HepG2 (cell line): ENCODE results near the gene HERC4. TPM values are rescaled to one million over a fixed set of nuclear protein-coding genes. Genes with fewer than 3 reads are reported as not detected.

Experiments used
- AFF4 ChIP-seq: sonication (generic); formaldehyde crosslinking; IDR thresholded peaks from 2 replicates; pipeline ENCODE4 v1.4.0; 2020; ENCODE audit warnings: missing genetic modification reagents
- ERF ChIP-seq: IDR thresholded peaks from 2 replicates; pipeline ENCODE4 v1.6.1; 2018; ENCODE audit warnings: missing biosample characterization, missing genetic modification reagents
- GRHL1 ChIP-seq: sonication (generic); formaldehyde crosslinking; conservative IDR thresholded peaks from 2 replicates; pipeline ENCODE4 v1.8.0; 2022; ENCODE audit warnings: missing genetic modification reagents
- KDM2A ChIP-seq: sonication (generic); formaldehyde crosslinking; IDR thresholded peaks from 2 replicates; pipeline ENCODE4 v1.4.0; 2020; ENCODE audit warnings: low read depth, missing genetic modification reagents, borderline replicate concordance
- MLXIP ChIP-seq: sonication (generic); formaldehyde crosslinking; IDR thresholded peaks from 2 replicates; pipeline ENCODE4 v1.9.0; 2021; ENCODE audit warnings: missing genetic modification reagents, borderline replicate concordance
- MYC ChIP-seq: sonication (generic); formaldehyde crosslinking; IDR thresholded peaks from 2 replicates; pipeline ENCODE4 v1.9.0; 2021; ENCODE audit warnings: missing genetic modification reagents, borderline replicate concordance
- PRPF4 ChIP-seq: fragments of 200-400 bp; formaldehyde crosslinking; IDR thresholded peaks from 2 replicates; pipeline ENCODE4 v1.6.1; 2016; ENCODE audit warnings: low read length, low read depth; ENCODE audit not compliant: poor library complexity, severe bottlenecking
- RAD21 ChIP-seq: fragments of 450-650 bp; formaldehyde crosslinking; IDR thresholded peaks from 2 replicates; pipeline ENCODE4 v1.5.0; 2020; ENCODE audit warnings: mild to moderate bottlenecking
- TAF15 ChIP-seq: fragments of 200-400 bp; formaldehyde crosslinking; IDR thresholded peaks from one replicate; pipeline ENCODE4 v1.6.1; 2018; ENCODE audit warnings: mild to moderate bottlenecking, low read depth, low read length; ENCODE audit not compliant: poor library complexity, severe bottlenecking
- ZFP36 ChIP-seq: fragments of 150-350 bp; IDR thresholded peaks from 2 replicates; pipeline ENCODE4 v1.6.1; 2018; ENCODE audit warnings: borderline replicate concordance, low read length, low read depth; ENCODE audit not compliant: partially characterized antibody
- ZNF143 ChIP-seq: sonication (generic); formaldehyde crosslinking; IDR thresholded peaks from 2 replicates; pipeline ENCODE4 v1.4.0; 2020; ENCODE audit warnings: missing genetic modification reagents
- ZNF550 ChIP-seq: sonication (generic); formaldehyde crosslinking; IDR thresholded peaks from 2 replicates; pipeline ENCODE4 v1.4.0; 2020; ENCODE audit warnings: mild to moderate bottlenecking, missing genetic modification reagents, borderline replicate concordance
- ZNF766 ChIP-seq: sonication (generic); formaldehyde crosslinking; IDR thresholded peaks from 2 replicates; pipeline ENCODE4 v1.5.0; 2020; ENCODE audit warnings: missing genetic modification reagents, borderline replicate concordance
- ZNF772 ChIP-seq: sonication (generic); formaldehyde crosslinking; IDR thresholded peaks from 2 replicates; pipeline ENCODE4 v1.5.0; 2020; ENCODE audit warnings: mild to moderate bottlenecking, missing genetic modification reagents
- ZSCAN29 ChIP-seq: sonication (generic); formaldehyde crosslinking; conservative IDR thresholded peaks from 2 replicates; pipeline ENCODE4 v1.4.0; 2020; ENCODE audit warnings: mild to moderate bottlenecking, missing genetic modification reagents
- polyA plus RNA-seq, 8 experiments: library from polyadenylated mRNA; depleted of rRNA in 3 of 8; stranded (reverse) in 7 of 8; unstranded in 1 of 8; fragments of >200 nt; fragmentation: Illumina TruSeq in 4 of 8; extraction: Trizol in 4 of 8; gene quantifications; 2 replicates each; pipeline versions ENCODE4 v1.2.1 to v1.2.3, GENCODE V29; 2011 to 2016; ENCODE audit warnings: low read depth in 4 of 8, missing spikeins in 1 of 8, mixed read lengths in 1 of 8; ENCODE audit not compliant: insufficient read depth in 1 of 8
- total RNA-seq, 5 experiments: library from RNA; depleted of rRNA; stranded (reverse); fragments of >200 nt; fragmentation: Illumina TruSeq; extraction: Trizol; gene quantifications; 2 replicates each; pipeline ENCODE4 v1.2.3, GENCODE V29; 2016; ENCODE audit warnings: low read depth in 1 of 5
- TF ChIP-seq, protein P1 (sequence below): IDR thresholded peaks from 2 replicates; pipeline ENCODE4 v1.6.1; 2016; ENCODE audit warnings: missing genetic modification reagents, missing compliant biosample characterization
- TF ChIP-seq, protein P2 (sequence below): sonication (generic); formaldehyde crosslinking; IDR thresholded peaks from 2 replicates; pipeline ENCODE4 v1.5.0; 2020; ENCODE audit warnings: mild to moderate bottlenecking, low read depth, missing genetic modification reagents, borderline replicate concordance

The HERC4 gene
- total and polyA plus RNA-seq, 2 of the 13 experiments (the other 11 are each of a cell fraction or from before 2014, with no cell fraction given): 9.8 to 20.2 TPM

GRCh38 chr10:67884313-67884841 is 190.7 kb downstream of the HERC4 start, which contains the start of gene SIRT1 (continued):
- TF ChIP-seq, protein P1, sequence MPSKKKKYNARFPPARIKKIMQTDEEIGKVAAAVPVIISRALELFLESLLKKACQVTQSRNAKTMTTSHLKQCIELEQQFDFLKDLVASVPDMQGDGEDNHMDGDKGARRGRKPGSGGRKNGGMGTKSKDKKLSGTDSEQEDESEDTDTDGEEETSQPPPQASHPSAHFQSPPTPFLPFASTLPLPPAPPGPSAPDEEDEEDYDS (CRISPR knock-in tag): peak; percentile 96
- TF ChIP-seq KDM2A (CRISPR knock-in tag): peak; percentile 88
- no peak for TF ChIP-seq TAF15
- TF ChIP-seq ZSCAN29 (CRISPR knock-in tag): 0 out of 2 replicates have a peak, but pooled peaks have one; percentile 26
- no peak for TF ChIP-seq ZFP36
- TF ChIP-seq, protein P2, sequence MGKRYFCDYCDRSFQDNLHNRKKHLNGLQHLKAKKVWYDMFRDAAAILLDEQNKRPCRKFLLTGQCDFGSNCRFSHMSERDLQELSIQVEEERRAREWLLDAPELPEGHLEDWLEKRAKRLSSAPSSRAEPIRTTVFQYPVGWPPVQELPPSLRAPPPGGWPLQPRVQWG (CRISPR knock-in tag): no peak
- no peak for TF ChIP-seq AFF4 (CRISPR knock-in tag)
- no peak for TF ChIP-seq ZNF143
- TF ChIP-seq MLXIP: peak; percentile 75; the same call in 1 of the 2 replicates
- TF ChIP-seq ZNF772 (CRISPR knock-in tag): 0 out of 2 replicates have a peak, but pooled peaks have one; percentile 13
- TF ChIP-seq MYC (CRISPR knock-in tag): peak; percentile 97
- no peak for TF ChIP-seq ZNF550 (CRISPR knock-in tag)
- no peak for TF ChIP-seq PRPF4
- peak; percentile 88 for TF ChIP-seq ERF (CRISPR knock-in tag)
- 0 out of 2 replicates have a peak, but pooled peaks have one; percentile 41 for TF ChIP-seq ZNF766 (CRISPR knock-in tag)
- 0 out of 2 replicates have a peak, but pooled peaks have one; percentile 11 for TF ChIP-seq RAD21 (CRISPR knock-in tag)
- no peak for TF ChIP-seq GRHL1 (CRISPR knock-in tag)
